ENCODE results near the gene DOK3.

DOK3 gene

DNA sequence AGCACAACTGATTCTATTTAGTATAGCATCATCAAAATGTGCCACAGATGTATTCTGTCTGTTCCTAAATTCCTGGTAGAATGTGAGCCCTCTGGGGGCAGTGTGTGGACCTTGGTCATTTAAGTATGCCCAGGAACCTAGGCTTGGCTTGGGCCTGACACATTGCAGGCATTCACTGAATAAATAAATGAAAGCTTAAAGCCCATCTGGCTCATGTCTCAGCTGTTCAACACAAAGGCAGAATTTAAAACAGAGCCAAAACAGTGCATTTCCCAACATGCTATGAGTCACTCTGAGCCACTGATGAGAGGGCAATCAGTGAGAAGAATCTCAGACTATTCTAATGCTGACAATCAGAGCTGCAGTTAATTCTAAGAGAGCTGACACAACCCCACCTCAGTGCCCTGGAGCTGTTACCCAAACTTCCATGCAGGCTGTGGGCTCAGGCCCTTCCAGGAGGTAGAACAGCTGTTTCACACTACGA is 36.7 kb upstream of the DOK3 start:
- ChIA-PET POLR2A (no interaction called here), CTCF (interaction anchor here (1.0 to 3.8 kb wide), 7 partner anchors 11 to 434 kb away, joined by 3 to 20 read pairs (median 4); no protein-coding TSS in a partner anchor)
- TF ChIP-seq, protein P1, sequence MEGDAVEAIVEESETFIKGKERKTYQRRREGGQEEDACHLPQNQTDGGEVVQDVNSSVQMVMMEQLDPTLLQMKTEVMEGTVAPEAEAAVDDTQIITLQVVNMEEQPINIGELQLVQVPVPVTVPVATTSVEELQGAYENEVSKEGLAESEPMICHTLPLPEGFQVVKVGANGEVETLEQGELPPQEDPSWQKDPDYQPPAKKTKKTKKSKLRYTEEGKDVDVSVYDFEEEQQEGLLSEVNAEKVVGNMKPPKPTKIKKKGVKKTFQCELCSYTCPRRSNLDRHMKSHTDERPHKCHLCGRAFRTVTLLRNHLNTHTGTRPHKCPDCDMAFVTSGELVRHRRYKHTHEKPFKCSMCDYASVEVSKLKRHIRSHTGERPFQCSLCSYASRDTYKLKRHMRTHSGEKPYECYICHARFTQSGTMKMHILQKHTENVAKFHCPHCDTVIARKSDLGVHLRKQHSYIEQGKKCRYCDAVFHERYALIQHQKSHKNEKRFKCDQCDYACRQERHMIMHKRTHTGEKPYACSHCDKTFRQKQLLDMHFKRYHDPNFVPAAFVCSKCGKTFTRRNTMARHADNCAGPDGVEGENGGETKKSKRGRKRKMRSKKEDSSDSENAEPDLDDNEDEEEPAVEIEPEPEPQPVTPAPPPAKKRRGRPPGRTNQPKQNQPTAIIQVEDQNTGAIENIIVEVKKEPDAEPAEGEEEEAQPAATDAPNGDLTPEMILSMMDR (IDR thresholded peaks at IDR 0.05; ENCODE audit: control extremely low read depth, extremely low read depth, low read depth, missing control alignments), result no peak
- DNase-seq (ENCODE audit: extremely low spot score), result no peak

DNA sequence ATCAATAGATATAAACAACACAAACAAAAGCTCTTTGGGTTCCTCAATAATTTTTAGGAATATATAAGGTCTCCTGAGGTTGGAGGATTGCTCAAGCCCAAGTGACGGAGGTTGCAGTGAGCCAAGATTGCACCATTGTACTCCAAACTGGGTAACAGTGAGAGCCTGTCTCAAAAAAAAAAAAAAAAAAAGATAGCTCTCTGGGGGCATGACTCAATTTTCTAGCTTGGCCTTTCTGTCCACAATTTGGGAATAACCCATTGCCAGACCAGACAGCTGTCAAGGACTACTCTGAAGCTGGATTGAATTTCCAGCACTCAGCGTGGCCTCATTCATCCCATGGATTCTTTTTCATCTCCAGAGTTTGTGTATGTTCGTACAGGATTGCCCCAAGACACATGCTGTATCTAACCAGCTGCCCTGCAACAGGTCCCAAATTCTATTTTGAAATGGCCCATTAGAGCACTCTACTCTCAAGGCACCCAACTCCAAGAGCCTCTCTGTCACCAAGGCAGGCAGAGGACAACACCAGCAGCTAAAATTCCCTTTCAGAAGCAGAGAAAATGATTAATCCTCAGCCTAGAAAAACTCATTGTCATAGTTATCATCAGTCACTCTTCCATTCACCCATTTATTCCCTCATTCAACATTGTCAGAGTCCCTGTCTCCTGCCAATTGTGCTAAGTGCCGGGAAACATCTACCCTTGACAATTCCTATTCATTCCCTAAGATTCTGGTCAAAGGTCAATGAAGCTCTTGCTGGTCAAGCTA is 36.0 kb upstream of the DOK3 start:
- no peak for DNase-seq (ENCODE audit: extremely low spot score)
- TF ChIP-seq, protein P1 (IDR thresholded peaks at IDR 0.05; ENCODE audit: control extremely low read depth, extremely low read depth, low read depth, missing control alignments), result no peak
- ChIA-PET POLR2A (interaction anchor here (0.6 kb wide), 1 partner anchor 542 kb away, joined by 7 read pairs; no protein-coding TSS in a partner anchor), CTCF (interaction anchor here (0.7 to 3.8 kb wide), 8 partner anchors 8 to 433 kb away, joined by 3 to 20 read pairs (median 4); no protein-coding TSS in a partner anchor)

DNA sequence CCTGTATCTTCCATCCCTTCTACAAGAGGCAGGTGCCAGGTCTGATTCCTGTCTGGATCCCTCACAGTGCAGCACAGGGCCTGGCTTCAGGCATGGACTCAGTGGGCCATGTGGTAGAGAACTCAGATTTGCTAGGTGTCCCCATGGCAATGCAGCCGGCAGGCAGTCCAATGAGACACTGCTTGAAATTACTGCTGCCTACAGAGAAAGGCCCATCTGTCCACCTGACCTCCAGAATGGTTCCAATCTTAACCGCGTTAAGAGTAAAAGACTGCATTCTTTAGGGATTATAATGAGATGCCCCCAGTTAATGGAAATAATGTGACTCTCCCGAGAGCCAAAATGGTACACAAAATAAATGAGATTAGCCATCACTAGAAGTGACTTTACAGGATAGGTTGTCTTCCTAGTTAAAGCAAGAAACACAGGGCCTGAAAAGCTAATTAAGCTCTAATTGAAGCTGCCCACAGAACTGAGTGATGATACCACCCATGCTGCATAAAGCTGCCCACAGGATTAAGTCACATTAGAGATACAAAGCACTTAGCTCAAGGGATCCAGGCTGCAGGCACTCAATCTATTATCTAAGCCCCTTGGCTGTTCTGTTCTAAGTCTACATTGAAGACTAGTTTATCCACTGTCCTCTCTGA is 33.3 kb upstream of the DOK3 start:
- no peak for DNase-seq (ENCODE audit: extremely low spot score)
- POLR2A ChIA-PET, result no interaction called here
- TF ChIP-seq, protein P1 (IDR thresholded peaks at IDR 0.05; ENCODE audit: control extremely low read depth, extremely low read depth, low read depth, missing control alignments), result no peak
- CTCF ChIA-PET, result interaction anchor here (3.8 kb wide), 1 partner anchor 7 kb away, joined by 20 read pairs; no protein-coding TSS in a partner anchor

DNA sequence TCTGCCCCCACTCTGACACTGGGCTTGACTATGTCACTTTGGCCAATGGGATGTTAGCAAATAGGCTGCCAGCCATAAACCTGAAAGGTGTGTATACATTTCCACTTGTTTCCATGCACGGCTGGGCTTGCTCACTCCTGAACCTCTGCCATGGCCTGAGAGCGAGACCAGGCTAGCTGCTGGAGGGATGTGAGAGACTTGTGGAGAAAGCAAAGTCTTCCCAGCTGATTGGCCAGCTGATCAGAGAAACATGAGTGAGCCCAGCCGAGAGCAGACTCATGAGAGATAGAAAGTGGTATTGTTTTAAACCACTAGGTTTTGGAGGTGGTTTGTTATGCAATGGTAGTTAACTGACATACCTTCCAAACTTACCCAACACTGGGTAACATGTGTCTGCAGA is 30.8 kb upstream of the DOK3 start:
- ChIA-PET POLR2A (no interaction called here), CTCF (interaction anchor here (0.9 to 1.1 kb wide), 2 partner anchors 11 to 15 kb away, joined by 3 read pairs; no protein-coding TSS in a partner anchor)

DNA sequence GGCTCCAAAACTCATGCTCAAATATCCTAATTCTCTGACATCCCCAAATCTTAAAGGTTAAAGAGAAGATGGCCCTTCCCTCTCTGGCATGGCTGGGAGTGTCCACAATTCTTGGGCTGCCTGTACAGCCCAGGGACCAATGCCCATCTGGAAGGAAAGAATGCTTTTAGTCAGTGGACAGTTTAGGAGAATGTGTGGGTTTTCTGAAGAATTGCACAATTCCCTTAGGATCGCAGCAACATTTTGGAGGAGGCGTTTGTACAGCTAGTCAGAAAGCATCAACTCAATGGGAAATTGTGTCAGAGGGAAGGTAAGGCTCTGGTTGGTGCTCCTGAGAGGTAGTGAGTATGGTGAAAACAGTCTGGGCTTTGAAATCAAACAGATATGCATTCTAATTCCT is 29.8 kb upstream of the DOK3 start:
- POLR2A ChIA-PET, result no interaction called here
- no peak for DNase-seq (ENCODE audit: extremely low spot score)
- TF ChIP-seq, protein P1 (IDR thresholded peaks at IDR 0.05; ENCODE audit: control extremely low read depth, extremely low read depth, low read depth, missing control alignments), result no peak
- CTCF ChIA-PET, result interaction anchor here (1.1 to 2.0 kb wide), 2 partner anchors 12 to 14 kb away, joined by 3 to 5 read pairs; no protein-coding TSS in a partner anchor

More for the DNA sequence above, 30.8 kb upstream of the DOK3 start:
- no peak for DNase-seq (ENCODE audit: extremely low spot score)
- TF ChIP-seq, protein P1 (IDR thresholded peaks at IDR 0.05; ENCODE audit: control extremely low read depth, extremely low read depth, low read depth, missing control alignments), result no peak

DNA sequence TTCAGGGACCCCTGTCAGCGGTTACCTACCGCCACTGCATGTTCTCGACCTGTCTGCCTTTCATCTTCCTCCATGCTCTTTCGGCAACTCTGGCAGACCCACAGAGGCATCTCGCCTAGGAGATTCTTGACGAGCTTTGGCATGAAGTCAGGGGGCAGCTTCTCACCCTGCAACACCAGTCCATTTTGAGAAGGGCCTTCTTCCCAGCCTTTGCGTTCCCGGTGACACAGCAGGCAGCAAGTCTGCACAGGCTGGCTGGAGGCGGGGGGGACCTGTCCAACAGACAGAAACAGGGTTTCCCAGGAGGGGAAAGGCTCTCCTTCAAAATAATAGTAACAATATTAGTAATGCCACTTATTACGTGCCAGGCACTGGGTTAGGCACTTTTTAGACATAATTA is 29.2 kb upstream of the DOK3 start:
- ChIA-PET CTCF (interaction anchor here (2.0 kb wide), 1 partner anchor 11 kb away, joined by 5 read pairs; no protein-coding TSS in a partner anchor), POLR2A (no interaction called here)
- no peak for DNase-seq (ENCODE audit: extremely low spot score)
- TF ChIP-seq, protein P1 (IDR thresholded peaks at IDR 0.05; ENCODE audit: control extremely low read depth, extremely low read depth, low read depth, missing control alignments), result no peak
